NAMALWA (cell line): ENCODE results near the gene TPD52L3.

ENCODE experiments used
- DNase-seq: peaks from one replicate; pipeline ENCODE4 v3.0.0-alpha.2; 2015; ENCODE audit warnings: low spot score

TPD52L3 gene

GRCh38 chr9:6328103-6328502, at the start of gene TPD52L3:
TPD52L3 (plus strand) TSS chr9:6328375; CDS start chr9:6328596, 221 bp downstream.
- no peak for DNase-seq

DNA sequence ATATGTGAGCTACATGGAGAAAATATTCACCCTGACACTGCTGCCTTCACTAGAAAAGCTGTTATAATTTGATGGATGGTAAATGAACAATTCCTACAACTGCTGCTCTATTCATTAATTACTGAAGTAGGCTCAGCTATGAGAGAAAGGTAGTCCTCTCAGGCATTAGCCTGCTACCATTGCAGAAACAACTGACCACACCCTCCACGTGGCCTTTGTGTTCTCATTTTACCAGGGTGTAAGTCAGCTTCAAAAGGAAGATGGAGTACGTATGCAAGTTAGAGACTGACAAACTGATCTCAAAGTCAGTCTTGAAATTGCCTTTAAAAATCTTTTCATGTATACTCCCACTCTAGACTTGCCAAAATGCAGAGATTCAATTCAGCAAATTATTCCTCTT, 26.3 kb upstream of the TPD52L3 start:
- no peak for DNase-seq

DNA sequence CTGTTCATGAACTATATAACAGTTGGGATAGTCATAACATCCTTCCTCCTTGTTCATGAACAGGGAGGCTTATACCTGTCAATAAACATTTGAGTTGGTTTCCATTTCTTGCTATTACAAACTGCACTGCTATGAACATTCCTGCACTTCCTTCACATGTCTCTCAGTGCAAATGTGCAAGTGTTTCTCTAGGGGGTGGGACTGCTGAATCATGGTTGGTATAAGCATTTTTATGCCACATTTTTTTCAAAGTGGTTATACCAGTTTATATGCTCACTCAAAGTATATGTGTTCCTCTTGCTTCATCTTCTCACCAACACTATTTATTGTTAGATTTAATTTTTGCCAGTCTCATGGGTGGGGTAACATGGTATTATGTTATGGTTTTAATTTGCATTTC, 25.8 kb upstream of the TPD52L3 start:
- no peak for DNase-seq

DNA sequence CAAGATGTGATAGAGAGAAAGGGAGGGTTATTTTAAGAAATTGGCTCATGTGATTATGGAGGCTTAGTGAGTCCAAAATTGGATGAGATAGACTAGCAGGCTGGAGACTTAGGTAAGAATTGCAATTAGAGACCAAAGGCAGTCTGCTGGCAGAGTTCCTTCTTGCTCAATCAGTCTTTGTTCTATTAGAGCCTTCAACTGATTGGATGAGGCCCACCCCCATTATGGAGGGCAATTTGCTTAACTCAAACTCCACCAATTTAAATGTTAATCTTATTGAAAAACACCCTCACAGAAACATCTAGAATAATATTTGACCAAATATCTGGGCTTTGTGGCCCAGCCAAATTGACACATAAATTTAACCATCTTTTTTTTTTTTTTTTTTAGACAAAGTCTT, 23.9 kb upstream of the TPD52L3 start:
- no peak for DNase-seq

DNA sequence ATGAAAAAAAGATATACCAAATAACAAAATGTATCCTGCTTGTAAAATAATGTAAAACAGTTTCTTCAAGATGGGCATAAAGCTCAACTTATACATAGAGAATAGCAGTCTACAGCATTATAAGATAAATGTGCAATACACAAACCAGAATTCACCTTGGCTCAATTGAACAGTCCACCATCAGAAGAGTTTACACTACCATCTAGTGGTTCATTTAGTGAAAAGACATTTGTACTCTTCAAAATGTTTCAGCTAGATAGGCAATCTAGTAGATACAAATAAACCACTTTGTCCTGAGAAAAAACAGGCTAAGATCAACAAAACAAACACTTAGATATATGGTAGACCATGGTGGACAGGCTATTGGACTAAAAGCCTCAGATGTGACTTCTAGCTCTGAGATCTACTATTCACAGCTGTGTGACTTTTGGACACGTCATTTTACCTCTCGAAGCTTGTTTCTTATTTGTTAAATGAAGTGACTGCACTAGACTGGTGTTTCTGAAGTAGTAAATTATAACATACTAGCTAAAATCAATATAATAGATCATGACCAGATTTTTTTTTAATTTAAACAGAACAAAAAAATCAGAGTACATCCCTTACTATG, 22.1 kb upstream of the TPD52L3 start:
- DNase-seq, result peak; percentile 69

GRCh38 chr9:6307551-6308096, 20.6 kb upstream of the TPD52L3 start:
- DNase-seq, result peak; percentile 45

DNA sequence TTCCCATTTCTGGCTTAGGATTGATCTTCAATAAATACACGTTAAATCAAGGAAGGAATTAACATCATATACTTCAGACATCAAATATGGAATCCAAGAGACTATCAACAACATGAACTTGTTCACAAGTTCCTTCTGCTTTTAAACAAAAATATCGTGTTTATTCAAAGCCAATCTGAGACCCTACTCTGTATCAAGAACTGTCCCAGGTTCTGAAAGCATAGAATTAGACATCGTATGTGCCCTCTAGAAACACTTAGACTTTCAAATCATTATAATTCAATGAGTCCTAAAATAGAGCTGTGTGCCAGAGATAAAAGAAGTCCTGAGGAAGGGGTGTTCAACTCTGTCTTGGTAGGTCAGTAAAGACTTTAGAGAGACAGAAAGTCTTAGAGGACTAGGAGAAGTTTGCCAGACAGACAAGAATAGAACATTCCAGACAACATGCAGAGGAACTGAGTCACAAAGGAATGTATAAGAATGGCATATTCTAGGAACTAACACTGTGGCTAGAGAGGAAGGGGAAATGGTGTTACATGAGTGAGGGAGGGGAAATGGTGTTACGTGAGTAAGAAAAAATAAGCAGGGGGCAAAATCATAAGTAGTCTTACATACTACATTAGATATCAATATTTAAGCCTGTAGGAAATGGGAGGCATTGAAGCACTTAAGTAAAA, 2.9 kb downstream of the TPD52L3 start:
- no peak for DNase-seq

- DNase-seq, result no peak
These were observed 6.1 kb downstream of the TPD52L3 start for GRCh38 chr9:6334305-6334704.

- DNase-seq, result no peak
These were observed 20.6 kb downstream of the TPD52L3 start for GRCh38 chr9:6348766-6349165.

GRCh38 chr9:6351737-6352136, 23.6 kb downstream of the TPD52L3 start:
- no peak for DNase-seq

DNA sequence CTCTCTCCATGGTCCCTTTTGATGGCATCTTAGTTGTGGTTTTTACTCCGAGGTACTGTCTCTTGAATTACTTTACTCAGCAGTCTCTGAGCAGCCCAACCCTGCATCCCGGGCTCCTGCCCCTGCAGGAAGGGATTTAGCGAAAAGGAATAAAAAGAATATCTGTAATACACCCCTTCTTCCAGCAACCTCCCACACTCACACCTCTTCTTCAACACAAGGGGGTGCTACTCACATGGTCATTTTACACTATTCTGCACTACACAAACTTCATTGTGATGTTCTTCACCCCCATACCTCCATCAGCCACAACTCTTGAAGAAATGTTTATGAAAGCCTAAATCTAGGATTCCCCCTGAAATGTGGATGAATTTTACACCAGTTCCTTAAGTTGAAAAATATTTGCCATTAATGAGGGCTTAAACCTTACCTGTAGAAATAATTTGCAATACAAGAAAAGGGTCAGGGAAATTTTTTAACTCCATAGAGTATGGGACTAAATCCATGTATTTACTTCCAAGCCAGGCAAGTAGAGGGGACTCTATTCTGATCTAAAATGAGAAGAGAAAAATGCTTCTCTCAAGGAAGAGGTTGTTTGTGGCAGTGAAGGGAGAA, 26.0 kb downstream of the TPD52L3 start:
- peak; percentile 84 for DNase-seq

GRCh38 chr9:6355728-6356127, 27.6 kb downstream of the TPD52L3 start:
- DNase-seq, result no peak

DNA sequence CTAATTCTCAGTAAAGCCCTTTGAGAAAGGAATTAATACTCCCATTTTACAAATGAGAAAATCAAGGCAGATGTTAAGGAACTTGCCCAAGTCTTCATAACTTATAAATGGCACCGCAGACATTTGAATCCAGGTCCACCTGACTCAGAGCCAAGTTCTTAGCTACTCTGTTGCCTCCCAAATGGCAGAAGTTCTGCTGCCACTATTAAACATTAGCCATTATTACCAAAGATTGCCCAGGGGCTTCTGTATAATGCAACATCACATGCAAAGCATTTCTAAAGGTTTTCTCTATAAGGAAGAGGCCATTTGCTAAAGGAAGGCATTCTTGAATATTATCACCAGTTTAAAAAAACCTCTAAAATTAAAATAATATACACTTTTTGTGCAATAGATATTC, 28.3 kb downstream of the TPD52L3 start:
- no peak for DNase-seq

- DNase-seq, result no peak
These were observed 28.7 kb downstream of the TPD52L3 start for GRCh38 chr9:6356904-6357303.

DNA sequence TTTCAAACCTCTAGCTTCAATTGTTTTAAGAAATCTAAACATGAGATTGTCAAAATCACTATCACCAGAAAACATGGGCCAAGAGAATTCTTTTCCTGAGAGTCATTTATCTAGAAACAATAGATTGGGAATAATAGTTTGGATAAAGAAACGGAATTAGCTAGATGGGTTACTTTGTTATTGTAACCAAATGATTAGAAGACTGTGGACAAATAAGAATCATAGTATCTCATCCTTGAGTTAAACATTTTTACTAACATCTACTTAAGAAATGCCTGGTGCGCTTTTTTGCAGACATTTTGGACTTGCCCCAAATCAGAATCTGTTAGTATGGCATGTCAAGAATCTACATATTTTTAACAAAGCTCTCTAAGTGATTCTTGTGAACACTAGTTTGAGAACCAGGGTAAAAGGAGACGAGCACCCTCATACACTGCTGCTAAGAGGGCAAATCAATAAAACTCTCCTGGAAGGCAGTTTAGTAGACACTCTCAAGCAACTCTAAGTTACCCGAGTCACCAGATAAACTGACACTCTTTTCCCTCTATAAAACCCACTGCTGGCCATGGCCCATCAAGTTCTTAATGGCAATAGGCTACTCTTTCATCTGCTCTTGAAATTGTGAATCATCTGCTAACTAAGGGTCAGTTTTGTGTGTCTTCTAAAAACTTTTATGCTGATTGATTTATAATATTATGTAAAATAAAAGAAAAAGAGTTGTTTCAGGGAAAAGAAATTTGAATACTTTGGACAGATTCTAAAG, 39.1 kb downstream of the TPD52L3 start:
- DNase-seq, result no peak

DNA sequence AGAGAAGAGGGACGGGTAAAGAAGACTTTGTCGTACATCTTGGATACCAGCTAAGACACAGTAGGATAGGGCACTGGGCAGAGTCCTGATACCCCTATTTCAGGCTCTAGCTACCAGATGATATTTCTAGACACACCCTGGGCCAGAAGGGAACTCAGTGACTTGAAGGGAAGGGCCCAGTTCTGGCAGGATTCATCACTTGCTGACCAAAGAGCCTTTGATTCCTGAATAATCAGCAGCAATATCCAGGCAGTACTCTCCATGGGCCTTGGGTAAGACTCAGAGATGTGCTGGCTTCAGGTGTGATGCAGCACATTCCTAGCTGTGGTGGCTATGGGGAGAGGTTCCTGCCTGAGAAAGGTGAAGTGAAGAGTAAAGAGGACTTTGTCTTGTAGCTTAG, 40.7 kb downstream of the TPD52L3 start:
- no peak for DNase-seq
